ENCODE measurements around the gene DOC2A.
"Not testable (repeated sequence)": the region's sequence is repeated elsewhere in the genome, so short reads cannot be mapped to it uniquely, and the experiment has no call there.

DOC2A gene

DNA sequence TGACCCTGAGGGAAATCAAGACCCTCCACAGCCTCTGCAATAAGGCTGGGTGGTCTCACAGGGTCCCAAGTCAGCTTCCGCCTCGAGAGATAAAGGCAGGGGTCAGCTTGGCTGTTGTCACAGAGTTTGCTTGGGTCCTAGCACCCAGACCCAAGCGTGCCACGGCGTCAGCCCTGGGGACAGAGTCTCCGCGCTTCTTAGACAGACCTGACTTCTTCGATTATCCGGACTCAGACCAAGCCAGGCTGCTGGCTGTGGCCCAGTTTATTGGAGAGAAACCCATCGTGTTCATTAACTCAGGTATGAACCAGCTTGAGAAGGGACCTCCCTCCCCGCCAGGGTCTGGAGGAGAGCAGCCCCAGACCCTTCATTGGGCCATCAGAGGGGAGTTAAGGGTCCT lies 12.8 kb upstream of the DOC2A start:
- no peaks in the 10 kb centered on the region for H3K36me3 ChIP-seq (ENCODE audit: insufficient read depth, low read length)
- no peak for DNase-seq (ENCODE audit: low read depth, low spot score)

GRCh38 chr16:30022887-30023286 lies 12.1 kb upstream of the DOC2A start, which contains the start of gene C16orf92:
Gene C16orf92, plus strand, starts transcription at chr16:30023198. Its CDS starts 143 bp downstream, at chr16:30023341.
- no peak for DNase-seq (ENCODE audit: low read depth, low spot score)
- Histone ChIP-seq H3K36me3 (ENCODE audit: insufficient read depth, low read length) (no peaks in the 10 kb centered on the region), H3K27ac (no peak within 1 kb of the TSS), H3K4me3 (no peak within 1 kb of the TSS), H3K9ac (ENCODE audit: insufficient read length) (no peak within 1 kb of the TSS), H3K9me3 (ENCODE audit: low read depth, low read length) (no peaks in the 10 kb centered on the region)
- TF ChIP-seq FOXP2 (optimal IDR thresholded peaks at IDR 0.05; ENCODE audit: control extremely low read depth, extremely low read length, insufficient read depth) (no peak), POLR2AphosphoS5 (IDR thresholded peaks at IDR 0.05; ENCODE audit: borderline replicate concordance, low read depth, low read length) (no peak), EZH2 (IDR thresholded peaks at IDR 0.05) (no peak)

More for the DNA sequence above, 12.8 kb upstream of the DOC2A start:
- Histone ChIP-seq H3K9ac (ENCODE audit: insufficient read length) (no peak overlapping the region), H3K9me3 (ENCODE audit: low read depth, low read length) (no peaks in the 10 kb centered on the region), H3K4me3 (no peak overlapping the region), H3K27ac (no peak overlapping the region)
- TF ChIP-seq POLR2AphosphoS5 (IDR thresholded peaks at IDR 0.05; ENCODE audit: borderline replicate concordance, low read depth, low read length) (no peak), FOXP2 (optimal IDR thresholded peaks at IDR 0.05; ENCODE audit: control extremely low read depth, extremely low read length, insufficient read depth) (no peak), EZH2 (IDR thresholded peaks at IDR 0.05) (no peak)

DNA sequence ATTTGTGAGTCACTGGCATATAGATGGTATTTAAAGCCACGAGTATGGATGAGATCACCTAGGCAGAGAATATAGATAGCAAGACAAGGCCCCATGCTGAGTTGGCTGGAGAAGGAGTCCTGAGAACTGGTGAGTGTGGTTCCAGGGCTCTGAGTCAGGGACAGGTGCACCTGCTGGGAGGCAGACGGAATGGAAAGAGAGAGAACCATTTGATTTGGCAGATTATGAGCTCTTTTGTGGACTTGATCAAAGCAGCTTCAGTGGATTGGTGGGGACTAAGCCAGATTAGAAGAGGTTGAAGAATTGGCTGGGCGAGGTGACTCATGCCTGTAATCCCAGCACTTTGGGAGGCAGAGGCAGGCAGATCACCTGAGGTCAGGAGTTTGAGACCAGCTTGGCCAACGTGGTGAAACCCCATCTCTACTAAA lies 7.9 kb upstream of the DOC2A start:
- Histone ChIP-seq H3K9ac (ENCODE audit: insufficient read length) (no peak overlapping the region), H3K36me3 (ENCODE audit: insufficient read depth, low read length) (no peaks in the 10 kb centered on the region), H3K9me3 (ENCODE audit: low read depth, low read length) (no peaks in the 10 kb centered on the region), H3K4me3 (no peak overlapping the region), H3K27ac (no peak overlapping the region)
- TF ChIP-seq EZH2 (IDR thresholded peaks at IDR 0.05): no peak
- no peak for TF ChIP-seq POLR2AphosphoS5 (IDR thresholded peaks at IDR 0.05; ENCODE audit: borderline replicate concordance, low read depth, low read length)
- no peak for TF ChIP-seq FOXP2 (optimal IDR thresholded peaks at IDR 0.05; ENCODE audit: control extremely low read depth, extremely low read length, insufficient read depth)
- no peak for DNase-seq (ENCODE audit: low read depth, low spot score)

GRCh38 chr16:30017937-30018336 lies 7.1 kb upstream of the DOC2A start:
- H3K27ac ChIP-seq; DNase-seq (ENCODE audit: low read depth, low spot score); H3K36me3 ChIP-seq (ENCODE audit: insufficient read depth, low read length); H3K9ac ChIP-seq (ENCODE audit: insufficient read length); H3K9me3 ChIP-seq (ENCODE audit: low read depth, low read length); H3K4me3 ChIP-seq: not testable (repeated sequence)

- Histone ChIP-seq H3K9ac (ENCODE audit: insufficient read length) (no peak overlapping the region), H3K27ac (no peak overlapping the region), H3K4me3 (no peak overlapping the region), H3K36me3 (ENCODE audit: insufficient read depth, low read length) (no peaks in the 10 kb centered on the region), H3K9me3 (ENCODE audit: low read depth, low read length) (no peaks in the 10 kb centered on the region)
- TF ChIP-seq POLR2AphosphoS5 (IDR thresholded peaks at IDR 0.05; ENCODE audit: borderline replicate concordance, low read depth, low read length): no peak
- no peak for TF ChIP-seq EZH2 (IDR thresholded peaks at IDR 0.05)
- TF ChIP-seq FOXP2 (optimal IDR thresholded peaks at IDR 0.05; ENCODE audit: control extremely low read depth, extremely low read length, insufficient read depth): no peak
- no peak for DNase-seq (ENCODE audit: low read depth, low spot score)
Observed at GRCh38 chr16:30017277-30017656, 6.4 kb upstream of the DOC2A start.

GRCh38 chr16:30016555-30017276 lies 5.9 kb upstream of the DOC2A start:
- Histone ChIP-seq H3K9ac (ENCODE audit: insufficient read length) (no peak overlapping the region), H3K27ac (no peak overlapping the region), H3K36me3 (ENCODE audit: insufficient read depth, low read length) (no peaks in the 10 kb centered on the region), H3K9me3 (ENCODE audit: low read depth, low read length) (no peaks in the 10 kb centered on the region), H3K4me3 (no peak overlapping the region)
- no peak for TF ChIP-seq FOXP2 (optimal IDR thresholded peaks at IDR 0.05; ENCODE audit: control extremely low read depth, extremely low read length, insufficient read depth)
- TF ChIP-seq POLR2AphosphoS5 (IDR thresholded peaks at IDR 0.05; ENCODE audit: borderline replicate concordance, low read depth, low read length): no peak
- no peak for TF ChIP-seq EZH2 (IDR thresholded peaks at IDR 0.05)
- no peak for DNase-seq (ENCODE audit: low read depth, low spot score)

GRCh38 chr16:30015450-30015849 lies 4.6 kb upstream of the DOC2A start:
- H3K27ac ChIP-seq; H3K9me3 ChIP-seq (ENCODE audit: low read depth, low read length); H3K9ac ChIP-seq (ENCODE audit: insufficient read length); H3K36me3 ChIP-seq (ENCODE audit: insufficient read depth, low read length); DNase-seq (ENCODE audit: low read depth, low spot score); H3K4me3 ChIP-seq: not testable (repeated sequence)

GRCh38 chr16:30012598-30012997 lies 1.8 kb upstream of the DOC2A start:
- H3K9ac ChIP-seq (ENCODE audit: insufficient read length); H3K9me3 ChIP-seq (ENCODE audit: low read depth, low read length); DNase-seq (ENCODE audit: low read depth, low spot score); H3K36me3 ChIP-seq (ENCODE audit: insufficient read depth, low read length); H3K4me3 ChIP-seq; H3K27ac ChIP-seq: not testable (repeated sequence)

- H3K9ac ChIP-seq (ENCODE audit: insufficient read length): no peak overlapping the region
- H3K36me3 ChIP-seq (ENCODE audit: insufficient read depth, low read length): no peaks in the 10 kb centered on the region
- no peaks in the 10 kb centered on the region for H3K9me3 ChIP-seq (ENCODE audit: low read depth, low read length)
- H3K27ac ChIP-seq: no peak overlapping the region
- TF ChIP-seq POLR2AphosphoS5 (IDR thresholded peaks at IDR 0.05; ENCODE audit: borderline replicate concordance, low read depth, low read length) (no peak), FOXP2 (optimal IDR thresholded peaks at IDR 0.05; ENCODE audit: control extremely low read depth, extremely low read length, insufficient read depth) (no peak), EZH2 (IDR thresholded peaks at IDR 0.05) (no peak)
- H3K4me3 ChIP-seq: peak overlapping the region; percentile 84
- DNase-seq (ENCODE audit: low read depth, low spot score): no peak
Observed at GRCh38 chr16:30011714-30012504, 1.1 kb upstream of the DOC2A start.

All from SK-N-MC (cell line).